Measurements from ENCODE around the gene PAQR5.

GRCh38 chr15:69395991-69396390 is 97.3 kb downstream of the PAQR5 start:
- TF ChIP-seq CTCF (IDR thresholded peaks at IDR 0.05) (no peak), POLR2A (IDR thresholded peaks at IDR 0.05) (no peak)

Measured in testis (tissue), 2 donors.